K562 (cell line): Measurements from ENCODE around the gene ABCC6.

ENCODE experiments used
- EZH2 ChIP-seq: IDR thresholded peaks from 2 replicates; pipeline ENCODE4 v1.6.1; 2012; ENCODE audit warnings: low read depth, mild to moderate bottlenecking, inconsistent platforms, low read length, borderline replicate concordance
- KDM5B ChIP-seq: fragments of 200-600 bp; sonication (generic); IDR thresholded peaks from 2 replicates; pipeline ENCODE4 v1.6.1; 2012; ENCODE audit warnings: low read depth, mild to moderate bottlenecking, moderate library complexity, low read length, control low read depth, inconsistent platforms; ENCODE audit not compliant: insufficient replicate concordance
- RAD21 ChIP-seq, 2 experiments: fragments of 250-450 bp in 1 of 2; fragments of 450-650 bp in 1 of 2; sonication (Bioruptor Pico) in 1 of 2; formaldehyde crosslinking in 1 of 2; IDR thresholded peaks in 1 of 2; conservative IDR thresholded peaks in 1 of 2; 2 replicates each; pipeline versions ENCODE4 v1.4.0 to v1.8.0; 2020 to 2022; ENCODE audit warnings: mild to moderate bottlenecking in 2 of 2, moderate library complexity in 1 of 2
- ZNF253 ChIP-seq: fragments of 250-450 bp; sonication (Bioruptor Pico); conservative IDR thresholded peaks from 2 replicates; pipeline ENCODE4 v1.6.1; 2021; ENCODE audit warnings: mild to moderate bottlenecking
- TF ChIP-seq, protein P1 (sequence below), 3 experiments: IDR thresholded peaks in 2 of 3; conservative IDR thresholded peaks in 1 of 3; 2 replicates each; pipeline ENCODE4 v1.5.1; 2011 to 2012; ENCODE audit warnings: low read length in 3 of 3, mild to moderate bottlenecking in 3 of 3, control low read depth in 2 of 3, improper control_type of control experiment in 1 of 3, inconsistent platforms in 1 of 3, low read depth in 1 of 3, mixed read lengths in 1 of 3, moderate library complexity in 1 of 3; ENCODE audit not compliant: insufficient read depth in 2 of 3
- TF ChIP-seq, protein P2 (sequence below): fragments of 450-650 bp; formaldehyde crosslinking; conservative IDR thresholded peaks from 2 replicates; pipeline ENCODE4 v1.4.0; 2022; ENCODE audit warnings: mild to moderate bottlenecking, missing genetic modification characterization

DNA sequence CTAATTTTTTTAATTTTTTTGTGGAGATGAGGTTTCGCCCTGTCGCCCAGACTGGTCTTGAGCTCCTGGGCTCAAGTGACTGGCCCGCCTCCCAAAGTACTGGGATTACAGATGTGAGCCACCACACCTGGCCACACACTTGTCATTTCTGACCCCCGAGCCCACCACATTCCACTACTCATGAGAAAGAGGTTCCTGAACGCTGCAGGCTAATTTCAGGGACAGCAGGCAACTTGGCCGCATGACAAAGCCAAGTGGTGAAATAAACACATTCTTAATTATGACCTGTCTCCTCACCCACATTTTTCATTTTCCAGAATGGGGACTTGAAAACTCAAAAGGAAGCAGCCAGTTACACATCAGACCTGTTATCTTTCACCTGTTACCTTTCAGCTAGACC lies 114.5 kb downstream of the ABCC6 start:
- TF ChIP-seq KDM5B = no peak
- TF ChIP-seq ZNF253 (CRISPR knock-in tag) = no peak
- TF ChIP-seq EZH2 = no peak
- TF ChIP-seq, protein P1, sequence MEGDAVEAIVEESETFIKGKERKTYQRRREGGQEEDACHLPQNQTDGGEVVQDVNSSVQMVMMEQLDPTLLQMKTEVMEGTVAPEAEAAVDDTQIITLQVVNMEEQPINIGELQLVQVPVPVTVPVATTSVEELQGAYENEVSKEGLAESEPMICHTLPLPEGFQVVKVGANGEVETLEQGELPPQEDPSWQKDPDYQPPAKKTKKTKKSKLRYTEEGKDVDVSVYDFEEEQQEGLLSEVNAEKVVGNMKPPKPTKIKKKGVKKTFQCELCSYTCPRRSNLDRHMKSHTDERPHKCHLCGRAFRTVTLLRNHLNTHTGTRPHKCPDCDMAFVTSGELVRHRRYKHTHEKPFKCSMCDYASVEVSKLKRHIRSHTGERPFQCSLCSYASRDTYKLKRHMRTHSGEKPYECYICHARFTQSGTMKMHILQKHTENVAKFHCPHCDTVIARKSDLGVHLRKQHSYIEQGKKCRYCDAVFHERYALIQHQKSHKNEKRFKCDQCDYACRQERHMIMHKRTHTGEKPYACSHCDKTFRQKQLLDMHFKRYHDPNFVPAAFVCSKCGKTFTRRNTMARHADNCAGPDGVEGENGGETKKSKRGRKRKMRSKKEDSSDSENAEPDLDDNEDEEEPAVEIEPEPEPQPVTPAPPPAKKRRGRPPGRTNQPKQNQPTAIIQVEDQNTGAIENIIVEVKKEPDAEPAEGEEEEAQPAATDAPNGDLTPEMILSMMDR (IDR thresholded peaks at IDR 0.05 in 2 of 3, conservative IDR thresholded peaks at IDR 0.05 in 1 of 3; ENCODE audit: insufficient read depth in 2 of 3, low read depth in 1 of 3, low read length in 3 of 3) = no peak
- TF ChIP-seq RAD21 (CRISPR knock-in tag; conservative IDR thresholded peaks at IDR 0.05 in 1 of 2, IDR thresholded peaks at IDR 0.05 in 1 of 2) = no peak
- TF ChIP-seq, protein P2, sequence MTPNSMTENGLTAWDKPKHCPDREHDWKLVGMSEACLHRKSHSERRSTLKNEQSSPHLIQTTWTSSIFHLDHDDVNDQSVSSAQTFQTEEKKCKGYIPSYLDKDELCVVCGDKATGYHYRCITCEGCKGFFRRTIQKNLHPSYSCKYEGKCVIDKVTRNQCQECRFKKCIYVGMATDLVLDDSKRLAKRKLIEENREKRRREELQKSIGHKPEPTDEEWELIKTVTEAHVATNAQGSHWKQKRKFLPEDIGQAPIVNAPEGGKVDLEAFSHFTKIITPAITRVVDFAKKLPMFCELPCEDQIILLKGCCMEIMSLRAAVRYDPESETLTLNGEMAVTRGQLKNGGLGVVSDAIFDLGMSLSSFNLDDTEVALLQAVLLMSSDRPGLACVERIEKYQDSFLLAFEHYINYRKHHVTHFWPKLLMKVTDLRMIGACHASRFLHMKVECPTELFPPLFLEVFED = no peak
